Measurements from ENCODE around the gene PROM1. TPM values are rescaled to one million over a fixed set of nuclear protein-coding genes. Genes with fewer than 3 reads are reported as not detected.

The PROM1 gene, protein sequence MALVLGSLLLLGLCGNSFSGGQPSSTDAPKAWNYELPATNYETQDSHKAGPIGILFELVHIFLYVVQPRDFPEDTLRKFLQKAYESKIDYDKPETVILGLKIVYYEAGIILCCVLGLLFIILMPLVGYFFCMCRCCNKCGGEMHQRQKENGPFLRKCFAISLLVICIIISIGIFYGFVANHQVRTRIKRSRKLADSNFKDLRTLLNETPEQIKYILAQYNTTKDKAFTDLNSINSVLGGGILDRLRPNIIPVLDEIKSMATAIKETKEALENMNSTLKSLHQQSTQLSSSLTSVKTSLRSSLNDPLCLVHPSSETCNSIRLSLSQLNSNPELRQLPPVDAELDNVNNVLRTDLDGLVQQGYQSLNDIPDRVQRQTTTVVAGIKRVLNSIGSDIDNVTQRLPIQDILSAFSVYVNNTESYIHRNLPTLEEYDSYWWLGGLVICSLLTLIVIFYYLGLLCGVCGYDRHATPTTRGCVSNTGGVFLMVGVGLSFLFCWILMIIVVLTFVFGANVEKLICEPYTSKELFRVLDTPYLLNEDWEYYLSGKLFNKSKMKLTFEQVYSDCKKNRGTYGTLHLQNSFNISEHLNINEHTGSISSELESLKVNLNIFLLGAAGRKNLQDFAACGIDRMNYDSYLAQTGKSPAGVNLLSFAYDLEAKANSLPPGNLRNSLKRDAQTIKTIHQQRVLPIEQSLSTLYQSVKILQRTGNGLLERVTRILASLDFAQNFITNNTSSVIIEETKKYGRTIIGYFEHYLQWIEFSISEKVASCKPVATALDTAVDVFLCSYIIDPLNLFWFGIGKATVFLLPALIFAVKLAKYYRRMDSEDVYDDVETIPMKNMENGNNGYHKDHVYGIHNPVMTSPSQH
- 34.9 TPM for total RNA-seq

DNA sequence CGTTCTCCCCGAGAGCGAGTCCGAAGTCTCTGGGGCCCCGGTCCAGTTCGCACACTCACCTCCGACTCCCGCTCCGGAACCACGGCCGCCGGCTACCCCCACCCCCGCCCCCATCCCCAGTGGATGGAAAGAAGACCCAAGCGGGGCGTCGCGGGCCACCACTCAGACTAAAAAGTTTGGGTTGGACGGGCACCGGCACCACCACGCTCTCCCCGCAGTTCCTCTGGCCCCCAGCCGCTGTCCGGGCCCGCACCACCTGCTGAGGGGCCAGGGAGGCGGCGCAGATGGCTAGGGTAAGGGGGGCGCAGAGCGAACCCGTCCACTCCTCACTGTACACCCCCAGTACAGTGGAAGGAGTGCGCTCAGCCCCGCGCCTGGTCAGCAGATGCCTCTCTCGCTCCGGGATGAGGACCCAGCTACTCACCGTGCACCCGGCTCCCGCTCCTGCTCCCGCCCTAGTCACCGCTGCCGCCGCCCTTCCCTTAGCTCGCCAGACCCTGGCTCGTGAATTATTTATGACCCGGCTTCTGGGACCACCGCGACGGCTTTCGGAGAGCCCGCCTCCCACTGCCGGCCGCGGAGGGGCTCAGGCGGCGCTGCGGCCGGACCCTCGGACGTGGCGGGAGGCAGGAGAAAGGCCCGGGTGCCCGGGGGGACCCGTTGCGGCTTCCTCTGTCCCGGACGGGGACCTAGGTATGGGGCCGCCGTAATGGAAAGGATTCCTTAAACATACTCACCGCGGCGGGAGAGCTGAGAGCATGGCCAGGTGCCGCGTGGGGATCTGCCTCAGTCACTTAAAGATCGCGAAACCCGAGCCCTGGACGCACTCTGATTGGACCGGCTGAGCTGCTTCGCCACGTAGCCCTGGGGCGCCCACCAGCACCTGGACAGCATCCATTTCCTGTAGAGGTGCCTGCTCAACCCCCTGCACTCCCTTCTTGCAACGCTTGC, at the start of gene PROM1:
TSS of gene PROM1 (minus strand) at position 783 of the 951 bp plus-strand sequence. CDS start 8,117 bp downstream, outside the sequence.

DNA sequence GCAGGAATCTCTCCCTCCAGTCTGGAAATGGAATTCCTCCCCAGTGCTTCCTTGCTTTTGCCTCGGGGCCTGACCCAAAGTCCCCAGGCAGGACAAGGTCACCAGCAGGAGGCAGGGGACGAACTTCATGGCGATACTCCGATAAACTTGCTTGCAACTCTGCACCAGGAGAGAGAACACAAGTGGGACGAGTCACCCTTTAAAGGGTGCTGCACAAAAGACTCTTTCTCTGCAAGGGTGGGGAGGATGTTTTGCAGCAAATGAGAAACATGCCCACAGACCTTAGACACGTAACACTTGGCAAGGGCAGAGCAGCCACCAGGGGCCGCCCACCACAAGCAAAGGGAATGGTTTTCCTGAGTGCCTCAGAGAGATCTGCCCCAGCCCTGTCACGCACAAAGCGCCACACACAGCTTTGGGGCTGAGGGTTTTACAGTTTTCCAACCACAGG, 120.8 kb downstream of the PROM1 start, which contains the start of gene FGFBP2:
TSS of gene FGFBP2 (minus strand) at position 175 of the 451 bp plus-strand sequence. CDS start at position 129, 46 bp downstream.

DNA sequence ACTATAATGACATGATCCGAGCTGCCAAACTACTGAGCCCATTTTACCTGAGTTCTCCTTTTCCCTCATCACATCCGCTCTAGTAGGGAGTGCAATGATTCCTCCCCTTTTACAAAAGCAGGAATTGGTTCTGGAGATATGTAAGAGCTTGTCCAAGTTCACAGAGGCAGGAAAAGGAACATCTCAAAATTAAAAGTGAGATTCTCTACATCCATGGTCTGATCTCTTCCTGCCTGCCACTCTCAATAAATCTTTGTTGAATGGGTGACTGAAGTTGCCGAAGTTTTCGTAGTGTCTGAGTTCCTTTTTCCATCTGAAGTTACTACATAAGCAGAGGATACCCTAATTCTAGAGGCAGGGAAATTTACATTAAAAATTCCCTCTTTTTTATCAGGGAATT, 145.2 kb downstream of the PROM1 start, which contains the start of gene FGFBP1:
TSS of gene FGFBP1 (minus strand) at position 101 of the 400 bp plus-strand sequence. CDS start 2,108 bp downstream, outside the sequence.

Other genes with a start within 250 kb of the PROM1 start
- 0.12 TPM for gene FGFBP1, start 145.3 kb downstream of the PROM1 start, total RNA-seq
- gene FGFBP2, start 120.8 kb downstream of the PROM1 start, total RNA-seq: 0.47 TPM
- 50.7 TPM for gene TAPT1, start 142.4 kb upstream of the PROM1 start, total RNA-seq